ENCODE data around the gene PPP2R5C.
A peak's percentile ranks its signal among the peaks of the same experiment; 100 is the strongest.

The PPP2R5C gene

GRCh38 chr14:101887219-101887618 is 125.7 kb downstream of the PPP2R5C start:
- no peaks in the 10 kb centered on the region for H3K9me3 Mint-ChIP-seq

GRCh38 chr14:101888182-101888581 is 126.7 kb downstream of the PPP2R5C start:
- Mint-ChIP-seq H3K4me3 (no peak overlapping the region), H3K27ac (no peak overlapping the region), H3K36me3 (ENCODE audit: low read depth) (peaks cover 55% of the 10 kb centered on the region), H3K9me3 (no peaks in the 10 kb centered on the region), H3K4me1 (ENCODE audit: low read depth) (no peaks in the 10 kb centered on the region), H3K27me3 (no peaks in the 10 kb centered on the region)

More at GRCh38 chr14:101887219-101887618, 125.7 kb downstream of the PPP2R5C start:
- Mint-ChIP-seq H3K27ac (no peak overlapping the region), H3K27me3 (no peaks in the 10 kb centered on the region), H3K36me3 (ENCODE audit: low read depth) (peaks cover 58% of the 10 kb centered on the region), H3K4me3 (no peak overlapping the region), H3K4me1 (ENCODE audit: low read depth) (no peaks in the 10 kb centered on the region)

- Mint-ChIP-seq H3K27ac (no peak overlapping the region), H3K4me1 (ENCODE audit: low read depth) (no peaks in the 10 kb centered on the region), H3K36me3 (ENCODE audit: low read depth) (peaks cover 47% of the 10 kb centered on the region), H3K27me3 (no peaks in the 10 kb centered on the region), H3K4me3 (no peak overlapping the region), H3K9me3 (no peaks in the 10 kb centered on the region)
Observed at GRCh38 chr14:101889366-101889765, 127.9 kb downstream of the PPP2R5C start.

- Mint-ChIP-seq H3K27me3 (no peaks in the 10 kb centered on the region), H3K4me3 (no peak overlapping the region), H3K27ac (no peak overlapping the region), H3K4me1 (ENCODE audit: low read depth) (no peaks in the 10 kb centered on the region), H3K36me3 (ENCODE audit: low read depth) (peaks cover 48% of the 10 kb centered on the region), H3K9me3 (no peaks in the 10 kb centered on the region)
Observed at GRCh38 chr14:101889898-101890297, 128.4 kb downstream of the PPP2R5C start.

GRCh38 chr14:101891471-101891870 is 130.0 kb downstream of the PPP2R5C start:
- Mint-ChIP-seq H3K4me1 (ENCODE audit: low read depth) (no peaks in the 10 kb centered on the region), H3K4me3 (no peak overlapping the region), H3K36me3 (ENCODE audit: low read depth) (peaks cover 43% of the 10 kb centered on the region), H3K27ac (no peak overlapping the region), H3K9me3 (no peaks in the 10 kb centered on the region), H3K27me3 (no peaks in the 10 kb centered on the region)

- Mint-ChIP-seq H3K4me3 (no peak overlapping the region), H3K9me3 (no peaks in the 10 kb centered on the region), H3K4me1 (ENCODE audit: low read depth) (no peaks in the 10 kb centered on the region), H3K27ac (peak overlapping the region; percentile 21), H3K27me3 (no peaks in the 10 kb centered on the region), H3K36me3 (ENCODE audit: low read depth) (peaks cover 52% of the 10 kb centered on the region)
Observed at GRCh38 chr14:101893759-101894158, 132.2 kb downstream of the PPP2R5C start.

GRCh38 chr14:101894365-101895081 is 133.0 kb downstream of the PPP2R5C start:
- Mint-ChIP-seq H3K9me3 (no peaks in the 10 kb centered on the region), H3K36me3 (ENCODE audit: low read depth) (peaks cover 58% of the 10 kb centered on the region), H3K4me1 (ENCODE audit: low read depth) (no peaks in the 10 kb centered on the region), H3K27ac (peak overlapping the region; percentile 21), H3K4me3 (no peak overlapping the region), H3K27me3 (no peaks in the 10 kb centered on the region)

- Mint-ChIP-seq H3K27ac (no peak overlapping the region), H3K4me1 (ENCODE audit: low read depth) (no peaks in the 10 kb centered on the region), H3K27me3 (no peaks in the 10 kb centered on the region), H3K36me3 (ENCODE audit: low read depth) (peaks cover 58% of the 10 kb centered on the region), H3K4me3 (no peak overlapping the region), H3K9me3 (no peaks in the 10 kb centered on the region)
Observed at GRCh38 chr14:101895256-101895655, 133.7 kb downstream of the PPP2R5C start.

GRCh38 chr14:101897326-101897725 is 135.8 kb downstream of the PPP2R5C start:
- no peaks in the 10 kb centered on the region for H3K9me3 Mint-ChIP-seq

GRCh38 chr14:101898416-101898815 is 136.9 kb downstream of the PPP2R5C start:
- Mint-ChIP-seq H3K4me1 (ENCODE audit: low read depth) (no peaks in the 10 kb centered on the region), H3K4me3 (no peak overlapping the region), H3K27me3 (no peaks in the 10 kb centered on the region), H3K27ac (peak overlapping the region; percentile 40), H3K36me3 (ENCODE audit: low read depth) (peaks cover 71% of the 10 kb centered on the region), H3K9me3 (no peaks in the 10 kb centered on the region)

More at GRCh38 chr14:101897326-101897725, 135.8 kb downstream of the PPP2R5C start:
- H3K4me1 Mint-ChIP-seq (ENCODE audit: low read depth), result no peaks in the 10 kb centered on the region
- H3K36me3 Mint-ChIP-seq (ENCODE audit: low read depth), result peaks cover 68% of the 10 kb centered on the region
- no peak overlapping the region for H3K4me3 Mint-ChIP-seq
- no peaks in the 10 kb centered on the region for H3K27me3 Mint-ChIP-seq
- no peak overlapping the region for H3K27ac Mint-ChIP-seq

GRCh38 chr14:101899263-101899662 is 137.8 kb downstream of the PPP2R5C start:
- no peak overlapping the region for H3K4me3 Mint-ChIP-seq
- no peaks in the 10 kb centered on the region for H3K9me3 Mint-ChIP-seq
- H3K27me3 Mint-ChIP-seq, result no peaks in the 10 kb centered on the region
- no peak overlapping the region for H3K27ac Mint-ChIP-seq
- peaks cover 73% of the 10 kb centered on the region for H3K36me3 Mint-ChIP-seq (ENCODE audit: low read depth)
- H3K4me1 Mint-ChIP-seq (ENCODE audit: low read depth), result no peaks in the 10 kb centered on the region

GRCh38 chr14:101900253-101900652 is 138.7 kb downstream of the PPP2R5C start:
- Mint-ChIP-seq H3K4me1 (ENCODE audit: low read depth) (no peaks in the 10 kb centered on the region), H3K27ac (no peak overlapping the region), H3K27me3 (no peaks in the 10 kb centered on the region), H3K4me3 (no peak overlapping the region), H3K36me3 (ENCODE audit: low read depth) (peaks cover 72% of the 10 kb centered on the region), H3K9me3 (no peaks in the 10 kb centered on the region)

- peaks cover 72% of the 10 kb centered on the region for H3K36me3 Mint-ChIP-seq (ENCODE audit: low read depth)
- H3K9me3 Mint-ChIP-seq, result no peaks in the 10 kb centered on the region
- H3K4me3 Mint-ChIP-seq, result no peak overlapping the region
- H3K4me1 Mint-ChIP-seq (ENCODE audit: low read depth), result no peaks in the 10 kb centered on the region
- no peak overlapping the region for H3K27ac Mint-ChIP-seq
- H3K27me3 Mint-ChIP-seq, result no peaks in the 10 kb centered on the region
Observed at GRCh38 chr14:101903111-101903561, 141.6 kb downstream of the PPP2R5C start.

GRCh38 chr14:101905614-101906013 is 144.1 kb downstream of the PPP2R5C start:
- no peaks in the 10 kb centered on the region for H3K9me3 Mint-ChIP-seq
- H3K4me3 Mint-ChIP-seq, result no peak overlapping the region
- H3K4me1 Mint-ChIP-seq (ENCODE audit: low read depth), result no peaks in the 10 kb centered on the region
- H3K27ac Mint-ChIP-seq, result no peak overlapping the region
- H3K27me3 Mint-ChIP-seq, result no peaks in the 10 kb centered on the region
- peaks cover 67% of the 10 kb centered on the region for H3K36me3 Mint-ChIP-seq (ENCODE audit: low read depth)

- no peaks in the 10 kb centered on the region for H3K4me1 Mint-ChIP-seq (ENCODE audit: low read depth)
- H3K9me3 Mint-ChIP-seq, result no peaks in the 10 kb centered on the region
- peaks cover 60% of the 10 kb centered on the region for H3K36me3 Mint-ChIP-seq (ENCODE audit: low read depth)
- H3K27ac Mint-ChIP-seq, result no peak overlapping the region
- H3K4me3 Mint-ChIP-seq, result no peak overlapping the region
- no peaks in the 10 kb centered on the region for H3K27me3 Mint-ChIP-seq
Observed at GRCh38 chr14:101906645-101907044, 145.1 kb downstream of the PPP2R5C start.

- H3K36me3 Mint-ChIP-seq (ENCODE audit: low read depth), result peaks cover 60% of the 10 kb centered on the region
- H3K9me3 Mint-ChIP-seq, result no peaks in the 10 kb centered on the region
- no peaks in the 10 kb centered on the region for H3K4me1 Mint-ChIP-seq (ENCODE audit: low read depth)
- no peak overlapping the region for H3K4me3 Mint-ChIP-seq
- no peak overlapping the region for H3K27ac Mint-ChIP-seq
- H3K27me3 Mint-ChIP-seq, result no peaks in the 10 kb centered on the region
Observed at GRCh38 chr14:101907619-101908018, 146.1 kb downstream of the PPP2R5C start.
